ENCODE measurements around the gene A3GALT2. TPM values are rescaled to one million over a fixed set of nuclear protein-coding genes. Genes with fewer than 3 reads are reported as not detected.
A peak's percentile ranks its signal among the peaks of the same experiment; 100 is the strongest.

The A3GALT2 gene
- polyA plus RNA-seq, 3 donors, result not detected

DNA sequence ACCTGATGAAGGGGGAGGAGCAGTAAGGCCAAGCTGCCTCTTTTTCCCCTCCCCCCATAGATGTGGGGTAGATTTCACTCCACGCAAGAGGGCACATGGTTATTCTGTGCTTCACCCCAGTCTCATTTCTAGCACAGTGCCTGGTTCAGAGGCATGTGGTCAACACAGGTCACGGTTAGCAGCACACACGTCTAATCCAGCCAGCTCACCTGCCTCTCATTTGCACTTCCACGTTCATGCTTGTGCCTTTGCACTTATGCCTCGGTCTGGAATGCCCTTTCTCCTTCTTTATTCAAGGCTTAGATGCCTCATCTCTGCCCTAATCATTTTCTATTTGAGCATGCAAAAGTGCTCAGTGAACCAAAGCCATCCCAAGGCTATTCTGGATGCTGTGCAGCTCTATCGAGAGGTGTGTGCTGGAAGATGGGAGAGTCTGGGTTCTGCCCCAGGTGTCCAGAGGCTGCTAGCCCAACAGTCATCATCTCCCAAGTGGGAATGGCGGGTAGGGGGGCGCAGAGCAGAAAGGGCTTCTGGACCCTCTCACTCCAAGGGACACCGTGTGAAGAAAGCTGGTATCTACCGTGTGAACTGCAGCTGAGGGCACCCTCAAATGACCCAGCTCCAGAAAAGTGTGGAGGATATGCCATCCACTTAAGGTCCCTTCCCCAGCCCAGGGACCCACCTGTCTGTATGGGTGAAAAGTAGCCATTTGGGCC is 2.1 kb upstream of the A3GALT2 start:
- Histone ChIP-seq H3K4me3 (replicated peaks in 1 of 3; ENCODE audit: low read depth in 2 of 3, low read length in 3 of 3) (no peak overlapping the region), H3K9me3 (replicated peaks in 1 of 2; ENCODE audit: control insufficient read depth in 1 of 2, insufficient read depth in 1 of 2, low read length in 2 of 2) (no peaks in the 10 kb centered on the region), H3K36me3 (replicated peaks in 1 of 2; ENCODE audit: control insufficient read depth in 1 of 2, insufficient read depth in 2 of 2, low read length in 2 of 2) (peaks cover 45 to 50% of the 10 kb centered on the region in 2 donors), H3K27me3 (ENCODE audit: control insufficient read depth in 2 of 2, insufficient read depth in 2 of 2, low read length in 2 of 2) (peaks cover 0 to 3% of the 10 kb centered on the region in 2 donors), H4K20me1 (ENCODE audit: insufficient read depth, low read length) (peaks cover 47% of the 10 kb centered on the region), H3K9ac (ENCODE audit: insufficient read depth, low read length, poor library complexity, severe bottlenecking) (no peak overlapping the region), H3K4me2 (replicated peaks; ENCODE audit: extremely low read depth, low read length, poor library complexity, severe bottlenecking) (no peak overlapping the region), H3K4me1 (ENCODE audit: control insufficient read depth in 1 of 2, insufficient read depth in 2 of 2, low read length in 2 of 2) (peaks cover 28 to 29% of the 10 kb centered on the region in 2 donors), H3K27ac (ENCODE audit: low read depth in 1 of 2, low read length in 2 of 2) (no peak overlapping the region), H2AFZ (ENCODE audit: insufficient read depth, low read depth, low read length, poor library complexity, severe bottlenecking) (no peak overlapping the region), H3K79me2 (ENCODE audit: insufficient read depth, low read length) (peaks cover 12% of the 10 kb centered on the region)
- Mint-ChIP-seq H3K4me1 (peaks cover 27% of the 10 kb centered on the region), H3K36me3 (peaks cover 40 to 58% of the 10 kb centered on the region in 2 donors), H3K27ac (peak overlapping the region in 3 of 7 donors; percentile 11 to 81 (median 33)), H3K9me3 (peaks cover 0 to under 1% (median 0%) of the 10 kb centered on the region in 7 donors), H3K4me3 (no peak overlapping the region), H3K27me3 (ENCODE audit: low read depth in 3 of 3) (peaks cover 4 to 9% (median 5%) of the 10 kb centered on the region in 3 donors)
- no peak for DNase-seq
- WGBS (ENCODE audit: insufficient coverage), result 97% methylated on average over 5 of the region's 10 CpGs
- intact Hi-C loops (cut with micrococcal nuclease), result no loop called here
- TF ChIP-seq, protein P1, sequence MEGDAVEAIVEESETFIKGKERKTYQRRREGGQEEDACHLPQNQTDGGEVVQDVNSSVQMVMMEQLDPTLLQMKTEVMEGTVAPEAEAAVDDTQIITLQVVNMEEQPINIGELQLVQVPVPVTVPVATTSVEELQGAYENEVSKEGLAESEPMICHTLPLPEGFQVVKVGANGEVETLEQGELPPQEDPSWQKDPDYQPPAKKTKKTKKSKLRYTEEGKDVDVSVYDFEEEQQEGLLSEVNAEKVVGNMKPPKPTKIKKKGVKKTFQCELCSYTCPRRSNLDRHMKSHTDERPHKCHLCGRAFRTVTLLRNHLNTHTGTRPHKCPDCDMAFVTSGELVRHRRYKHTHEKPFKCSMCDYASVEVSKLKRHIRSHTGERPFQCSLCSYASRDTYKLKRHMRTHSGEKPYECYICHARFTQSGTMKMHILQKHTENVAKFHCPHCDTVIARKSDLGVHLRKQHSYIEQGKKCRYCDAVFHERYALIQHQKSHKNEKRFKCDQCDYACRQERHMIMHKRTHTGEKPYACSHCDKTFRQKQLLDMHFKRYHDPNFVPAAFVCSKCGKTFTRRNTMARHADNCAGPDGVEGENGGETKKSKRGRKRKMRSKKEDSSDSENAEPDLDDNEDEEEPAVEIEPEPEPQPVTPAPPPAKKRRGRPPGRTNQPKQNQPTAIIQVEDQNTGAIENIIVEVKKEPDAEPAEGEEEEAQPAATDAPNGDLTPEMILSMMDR (IDR thresholded peaks at IDR 0.05), result no peak

DNA sequence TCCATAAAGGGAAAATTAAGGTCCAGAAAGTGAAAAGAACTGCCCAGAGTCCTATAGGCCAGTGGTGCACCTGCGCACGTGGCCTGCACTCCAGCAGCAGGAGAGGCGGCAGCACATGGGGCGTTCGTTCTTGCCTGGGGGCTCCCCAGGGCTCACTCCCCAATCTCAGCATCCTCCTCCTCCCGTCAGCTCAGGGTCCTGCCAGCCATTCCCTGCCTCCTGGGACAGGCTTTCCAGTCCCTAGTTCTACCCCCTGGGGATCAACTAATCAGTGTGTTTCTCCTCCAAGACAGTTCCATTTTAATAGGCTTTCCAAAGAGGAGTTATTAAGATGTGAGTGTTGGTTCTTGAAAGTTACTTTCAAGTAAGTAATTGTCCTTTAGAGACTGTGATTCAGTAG is 1.2 kb upstream of the A3GALT2 start:
- intact Hi-C loops (cut with micrococcal nuclease), result no loop called here
- TF ChIP-seq, protein P1 (IDR thresholded peaks at IDR 0.05), result no peak
- no peak overlapping the region for H3K9ac ChIP-seq (ENCODE audit: insufficient read depth, low read length, poor library complexity, severe bottlenecking)
- Mint-ChIP-seq H3K9me3 (peaks cover 0 to 3% (median 0%) of the 10 kb centered on the region in 7 donors), H3K27ac (peak overlapping the region in 1 of 7 donors; percentile 68), H3K36me3 (peaks cover 37 to 49% of the 10 kb centered on the region in 2 donors), H3K4me3 (no peak overlapping the region), H3K27me3 (ENCODE audit: low read depth in 3 of 3) (peaks cover 5 to 13% (median 7%) of the 10 kb centered on the region in 3 donors), H3K4me1 (peaks cover 17% of the 10 kb centered on the region)
- no peak overlapping the region for H3K4me2 ChIP-seq (replicated peaks; ENCODE audit: extremely low read depth, low read length, poor library complexity, severe bottlenecking)
- H3K36me3 ChIP-seq (replicated peaks in 1 of 2; ENCODE audit: control insufficient read depth in 1 of 2, insufficient read depth in 2 of 2, low read length in 2 of 2), result peaks cover 41 to 45% of the 10 kb centered on the region in 2 donors
- no peak overlapping the region for H2AFZ ChIP-seq (ENCODE audit: insufficient read depth, low read depth, low read length, poor library complexity, severe bottlenecking)
- no peaks in the 10 kb centered on the region for H3K9me3 ChIP-seq (replicated peaks in 1 of 2; ENCODE audit: control insufficient read depth in 1 of 2, insufficient read depth in 1 of 2, low read length in 2 of 2)
- peaks cover 19 to 20% of the 10 kb centered on the region in 2 donors for H3K4me1 ChIP-seq (ENCODE audit: control insufficient read depth in 1 of 2, insufficient read depth in 2 of 2, low read length in 2 of 2)
- no peak overlapping the region for H3K4me3 ChIP-seq (replicated peaks in 1 of 3; ENCODE audit: low read depth in 2 of 3, low read length in 3 of 3)
- WGBS (ENCODE audit: insufficient coverage), result 98% methylated on average over 5 of the region's 6 CpGs
- H3K27me3 ChIP-seq (ENCODE audit: control insufficient read depth in 2 of 2, insufficient read depth in 2 of 2, low read length in 2 of 2), result peaks cover 0 to 3% of the 10 kb centered on the region in 2 donors
- H3K27ac ChIP-seq (ENCODE audit: low read depth in 1 of 2, low read length in 2 of 2), result no peak overlapping the region
- no peak for DNase-seq
- peaks cover 12% of the 10 kb centered on the region for H3K79me2 ChIP-seq (ENCODE audit: insufficient read depth, low read length)
- peaks cover 41% of the 10 kb centered on the region for H4K20me1 ChIP-seq (ENCODE audit: insufficient read depth, low read length)

All from CD14-positive monocyte (primary cell).